GM21737 (cell line): ENCODE measurements around the gene DACH1.

Experiments used
- ATAC-seq: cut with Tn5 transposase; IDR thresholded peaks from one replicate; pipeline ENCODE4 v1.9.1; 2021; ENCODE audit warnings: mild to moderate bottlenecking, moderate library complexity; ENCODE audit not compliant: unreplicated experiment

The DACH1 gene

DNA sequence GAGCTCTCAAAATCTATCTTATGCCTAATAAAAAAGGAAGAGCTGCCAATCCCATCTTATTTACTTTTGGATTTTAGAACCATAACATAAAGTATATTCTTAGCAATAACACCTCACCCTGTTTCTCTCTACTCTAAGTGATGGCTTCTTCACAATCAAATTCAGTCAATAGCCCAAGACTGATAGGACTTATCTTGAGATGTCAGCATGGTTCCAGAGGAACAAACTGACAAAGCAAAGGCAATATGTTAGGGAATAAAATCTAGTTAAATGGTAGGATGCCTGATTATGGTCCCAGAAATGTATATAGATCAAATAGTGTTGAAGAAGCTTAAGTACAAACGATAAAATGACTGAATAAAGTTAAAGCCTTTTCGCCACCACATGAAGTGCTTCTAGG is 36.3 kb downstream of the DACH1 start:
- ATAC-seq = no peak

DNA sequence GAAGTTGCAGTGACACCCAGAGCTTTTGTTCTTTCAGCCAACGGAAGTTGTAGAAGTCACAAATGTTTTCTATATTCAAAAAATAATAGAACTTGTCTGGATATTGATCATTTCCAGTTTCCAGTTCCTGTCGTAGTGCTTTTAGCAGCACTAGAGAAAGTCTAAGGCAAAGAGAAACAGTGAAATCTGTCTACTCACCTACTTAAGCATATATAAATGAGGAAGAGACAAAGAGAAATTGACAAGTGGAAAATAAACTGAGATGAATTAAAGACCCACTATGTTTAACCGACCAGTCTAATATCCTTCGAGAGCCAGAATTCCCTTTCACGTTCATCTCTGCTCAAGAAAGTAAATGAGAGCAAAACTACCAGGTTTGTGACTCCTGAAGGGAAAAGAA is 36.7 kb downstream of the DACH1 start:
- ATAC-seq = no peak

GRCh38 chr13:71829547-71829946 is 37.5 kb downstream of the DACH1 start:
- no peak for ATAC-seq

GRCh38 chr13:71828564-71828963 is 38.4 kb downstream of the DACH1 start:
- no peak for ATAC-seq

DNA sequence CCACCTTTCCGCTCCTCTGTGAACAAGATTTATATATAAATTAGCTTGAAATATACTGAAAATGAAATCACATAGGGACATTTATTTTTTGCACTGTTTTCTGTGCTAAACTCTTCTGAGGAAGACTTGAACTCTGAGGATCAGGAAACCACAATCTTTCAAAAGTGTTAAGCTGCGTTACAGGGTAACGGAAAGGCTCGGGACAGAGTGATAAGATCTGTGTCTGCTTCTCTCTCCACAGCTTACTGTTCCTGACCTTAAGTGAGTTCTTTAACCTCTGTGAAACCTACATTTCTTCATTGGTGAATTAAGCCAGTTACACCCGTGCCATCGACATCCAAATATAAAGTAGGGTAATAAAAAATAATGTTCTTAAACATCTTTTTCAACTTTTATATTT is 38.9 kb downstream of the DACH1 start:
- ATAC-seq = no peak

DNA sequence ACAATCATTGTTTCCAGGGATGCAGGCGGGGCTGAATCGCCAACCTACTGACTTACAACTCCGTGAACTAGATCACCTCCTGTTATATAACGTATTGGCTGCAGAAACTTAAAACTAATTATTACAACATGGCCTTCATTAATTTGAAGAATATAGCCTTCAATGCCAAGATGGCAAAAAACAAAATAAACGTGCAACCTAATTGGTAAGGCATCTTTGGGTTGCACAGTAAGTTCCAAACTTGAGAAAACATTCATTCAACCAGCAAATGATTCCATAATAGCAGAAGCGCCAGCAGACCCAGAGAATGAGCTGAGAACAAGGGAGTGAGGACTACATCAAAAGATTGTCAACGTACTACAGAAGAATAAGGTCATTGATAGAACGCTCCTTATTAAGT is 39.8 kb downstream of the DACH1 start:
- no peak for ATAC-seq

DNA sequence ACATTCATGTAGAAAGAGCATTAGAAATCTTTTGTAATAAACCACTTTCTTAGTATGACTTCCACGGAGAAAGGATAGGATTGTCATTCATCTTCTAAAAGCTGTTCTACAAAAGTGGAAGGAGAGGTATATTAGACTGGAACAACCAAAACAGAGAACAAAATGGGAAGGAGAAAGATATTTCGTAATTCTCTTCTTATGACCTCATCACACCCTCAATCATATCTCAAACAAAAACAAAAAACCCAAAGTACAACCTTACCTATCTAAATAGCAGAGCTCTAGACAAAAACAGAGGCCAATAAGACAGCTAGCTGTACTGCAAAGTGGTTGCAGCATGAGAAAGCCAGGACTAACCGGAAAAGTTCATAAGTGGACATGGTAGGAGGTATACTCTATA is 46.3 kb downstream of the DACH1 start:
- no peak for ATAC-seq

- ATAC-seq = no peak
Observed at GRCh38 chr13:71817335-71817734, 49.7 kb downstream of the DACH1 start.

GRCh38 chr13:71814806-71815360 is 52.1 kb downstream of the DACH1 start:
- no peak for ATAC-seq

GRCh38 chr13:71813187-71813586 is 53.8 kb downstream of the DACH1 start:
- ATAC-seq = no peak

DNA sequence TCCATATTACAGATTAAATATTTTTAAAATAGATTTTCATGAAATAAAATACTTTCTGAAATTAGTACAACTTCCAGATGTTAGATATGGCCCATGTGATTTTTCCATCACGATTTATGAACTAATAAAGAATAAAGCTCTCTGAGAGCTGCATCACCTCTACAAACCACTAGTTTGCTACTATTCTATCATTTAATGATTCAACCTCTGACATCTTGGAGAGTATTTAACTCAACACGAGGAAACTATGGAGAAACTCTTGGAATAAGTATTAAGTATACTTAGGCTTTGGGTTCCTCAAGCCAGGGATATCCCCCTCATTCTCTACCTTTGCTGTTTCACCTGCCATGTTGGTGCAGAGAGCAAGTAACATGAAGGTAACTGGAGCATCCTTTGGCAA is 55.7 kb downstream of the DACH1 start:
- ATAC-seq = no peak

DNA sequence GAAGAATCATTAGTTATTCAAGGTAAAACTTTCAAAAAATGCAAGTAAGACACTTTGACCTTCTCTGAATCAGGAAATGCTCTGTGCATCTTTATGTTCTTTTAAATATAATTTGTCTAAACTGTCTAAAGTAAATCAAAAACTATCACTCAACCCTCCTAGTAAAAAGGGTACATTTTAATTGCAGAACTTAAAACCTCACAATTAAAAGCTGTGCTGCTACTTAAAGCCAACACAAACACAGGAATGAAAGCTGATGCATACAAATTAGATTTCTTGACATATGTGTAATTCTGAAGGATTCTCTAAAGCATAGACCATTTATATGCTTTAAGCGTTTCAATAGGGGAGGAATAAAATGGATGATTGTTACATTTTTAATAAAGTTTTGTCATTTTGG is 58.3 kb downstream of the DACH1 start:
- no peak for ATAC-seq

DNA sequence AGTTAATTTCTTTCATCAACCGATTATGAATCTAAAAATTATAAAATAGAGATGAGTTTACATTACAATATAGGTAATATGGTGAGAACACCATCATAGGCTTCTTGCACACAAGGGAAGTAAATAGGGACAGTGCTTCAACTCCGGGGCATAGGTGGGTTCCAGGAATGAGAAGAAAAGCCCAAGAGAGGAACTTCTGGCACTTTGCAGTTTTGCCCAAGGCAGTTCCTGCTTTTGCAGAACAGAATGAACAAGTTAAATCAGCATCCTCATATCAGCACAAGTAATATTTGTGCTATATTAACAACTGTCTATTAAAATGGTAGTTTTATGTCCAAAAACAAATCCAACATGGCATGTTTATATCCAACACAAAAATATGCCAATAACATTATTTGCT is 60.1 kb downstream of the DACH1 start:
- no peak for ATAC-seq

GRCh38 chr13:71803066-71803465 is 63.9 kb downstream of the DACH1 start:
- no peak for ATAC-seq

DNA sequence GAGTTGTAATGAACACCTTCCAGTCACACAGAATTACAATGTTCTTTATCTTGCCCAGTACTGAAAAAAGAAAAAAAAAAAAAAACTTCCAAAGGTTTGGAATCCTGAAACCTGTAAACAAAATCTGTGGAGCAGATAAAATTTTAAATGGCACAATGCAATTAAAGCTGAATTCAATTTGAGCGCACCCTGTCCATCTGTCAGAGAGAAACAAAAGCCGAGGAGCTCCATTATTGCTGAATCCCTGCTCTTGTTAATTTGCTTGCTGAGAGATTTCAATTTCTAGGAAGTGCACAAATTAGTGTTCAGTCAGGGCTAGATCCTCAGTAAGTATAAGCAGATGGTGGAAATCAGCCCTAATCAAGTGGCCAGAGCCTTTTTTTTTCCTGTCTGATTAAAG is 65.2 kb downstream of the DACH1 start:
- ATAC-seq = no peak

GRCh38 chr13:71801165-71801760 is 65.7 kb downstream of the DACH1 start:
- ATAC-seq = no peak

DNA sequence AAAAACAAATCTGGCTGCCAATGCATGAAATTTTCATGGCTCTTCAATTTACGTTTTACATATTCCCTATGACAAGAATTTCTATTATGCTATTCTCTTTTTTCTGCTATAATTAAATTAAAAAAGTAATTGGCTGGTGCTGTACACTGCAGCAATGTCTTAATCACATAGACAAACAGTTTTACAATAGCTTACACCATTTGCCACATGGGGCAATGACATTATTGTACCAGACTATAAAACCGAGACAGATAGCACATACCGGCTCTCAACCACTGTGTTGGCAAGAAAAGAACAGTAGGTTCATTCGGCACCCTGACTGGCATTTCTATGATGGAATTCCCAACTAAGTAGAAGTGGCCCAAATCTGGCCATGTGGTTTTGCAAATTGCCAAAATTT is 67.7 kb downstream of the DACH1 start:
- no peak for ATAC-seq

DNA sequence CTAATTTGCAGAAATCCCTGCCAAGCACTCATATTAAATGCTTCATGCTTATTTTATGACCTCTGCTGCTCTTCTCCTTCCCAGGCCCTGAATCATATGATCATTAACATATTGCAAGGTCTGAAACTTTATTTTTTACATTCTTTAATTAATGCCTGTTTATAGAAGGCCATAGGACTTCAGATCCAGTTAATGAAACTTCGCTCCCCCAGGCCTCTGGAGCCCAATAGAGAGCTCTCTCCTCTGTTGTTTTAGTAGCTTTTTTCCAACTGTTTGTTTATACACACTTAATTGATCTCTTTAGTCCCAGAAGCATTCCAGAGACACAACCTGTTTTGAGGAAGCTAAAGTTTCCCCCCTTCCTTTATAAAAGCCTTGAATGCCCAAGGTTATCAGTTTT is 68.3 kb downstream of the DACH1 start:
- ATAC-seq = no peak

- ATAC-seq = no peak
Observed at GRCh38 chr13:71797517-71797916, 69.5 kb downstream of the DACH1 start.

DNA sequence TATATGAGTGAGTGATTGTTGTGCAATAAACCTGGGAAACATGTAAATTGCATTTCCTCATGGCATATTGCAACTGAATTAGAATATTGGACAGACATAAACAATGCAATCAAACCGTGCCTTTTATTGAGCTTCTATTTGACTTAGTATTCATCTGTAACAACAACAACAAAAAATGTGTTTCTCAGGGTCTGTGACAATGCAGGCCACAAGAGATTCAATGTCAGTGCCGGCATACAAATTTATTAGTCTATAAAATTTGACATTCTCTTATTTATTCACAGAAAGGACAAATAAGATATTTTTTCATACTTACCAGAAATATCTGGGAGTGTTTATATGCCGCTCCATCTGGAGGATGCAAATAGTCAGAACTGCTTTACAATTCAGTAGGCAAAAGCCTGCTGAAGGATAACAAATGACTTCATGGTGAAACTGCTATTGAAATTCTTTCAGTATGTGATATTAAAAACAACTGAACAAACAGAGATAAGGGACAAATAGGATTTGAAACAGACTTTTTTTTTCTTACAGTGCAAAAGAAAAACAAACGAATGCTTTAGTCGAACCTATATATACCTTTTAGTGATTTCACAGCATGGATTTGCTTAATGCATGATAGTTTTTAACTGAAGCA is 77.2 kb downstream of the DACH1 start:
- ATAC-seq = no peak

GRCh38 chr13:71789037-71789436 is 78.0 kb downstream of the DACH1 start:
- no peak for ATAC-seq

DNA sequence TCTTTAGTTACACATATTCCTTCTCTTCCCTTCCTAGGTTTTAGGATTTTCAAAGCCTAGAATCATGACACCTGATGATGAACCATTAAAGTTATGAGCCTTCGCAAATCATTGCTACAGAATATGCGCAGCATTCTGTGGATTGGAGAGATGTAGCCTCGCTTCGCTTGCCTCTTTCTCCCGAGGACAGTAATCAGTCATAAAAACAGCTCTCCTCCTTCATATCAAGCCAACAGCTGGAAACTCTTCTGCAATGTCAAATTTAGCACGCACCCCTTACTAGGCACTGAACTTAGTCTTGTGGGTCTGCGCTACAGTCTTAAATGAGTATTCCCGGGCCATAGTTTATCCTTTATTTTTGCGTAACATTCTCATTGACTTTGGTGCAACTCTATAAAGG is 79.6 kb downstream of the DACH1 start:
- no peak for ATAC-seq

DNA sequence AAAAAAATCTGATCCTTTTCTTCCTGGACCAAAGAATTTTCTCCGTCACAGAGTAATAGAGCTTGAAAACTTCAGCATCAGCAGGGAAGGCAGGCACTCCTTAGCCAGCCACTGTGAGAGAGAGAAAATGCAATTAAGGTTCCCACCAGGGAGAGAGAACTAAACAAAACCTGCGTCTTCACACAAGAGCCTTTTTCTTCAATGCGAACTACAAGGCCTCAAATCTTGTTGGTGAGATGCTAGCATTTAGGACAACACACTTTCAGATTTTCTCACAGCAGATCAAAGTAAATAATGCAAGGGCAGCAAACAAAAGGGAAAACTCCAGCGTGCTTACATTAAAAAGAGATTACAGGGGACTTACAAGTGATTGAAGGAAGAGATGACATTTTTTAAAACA is 80.1 kb downstream of the DACH1 start:
- ATAC-seq = no peak
